Hematopoietic multipotent progenitor cell (in vitro differentiated cells): Measurements from ENCODE around the gene RBM33. TPM values are rescaled to one million over a fixed set of nuclear protein-coding genes. Genes with fewer than 3 reads are reported as not detected.

ENCODE experiments used
- DNase-seq, 3 donors: peaks; one replicate each; pipeline ENCODE4 v3.0.0-alpha.2; 2011 to 2015; ENCODE audit warnings: low read depth in 2 of 3, low spot score in 2 of 3
- total RNA-seq: library from RNA; depleted of rRNA; stranded (reverse); fragments of >200 nt; gene quantifications from one replicate; pipeline ENCODE4 v1.2.3, GENCODE V29; 2012

The RBM33 gene
- total RNA-seq, 1 donor, result 36.4 TPM

GRCh38 chr7:155743177-155743576 lies 98.7 kb downstream of the RBM33 start:
- DNase-seq, result peak in 1 of 3 donors; percentile 48

GRCh38 chr7:155744971-155745683 lies 100.7 kb downstream of the RBM33 start:
- DNase-seq, result no peak

- no peak for DNase-seq
Measured at GRCh38 chr7:155745737-155746136, 101.3 kb downstream of the RBM33 start.

- no peak for DNase-seq
Measured at GRCh38 chr7:155746188-155746587, 101.7 kb downstream of the RBM33 start.

GRCh38 chr7:155747209-155747608 lies 102.7 kb downstream of the RBM33 start:
- no peak for DNase-seq

- DNase-seq, result no peak
Measured at GRCh38 chr7:155749578-155749977, 105.1 kb downstream of the RBM33 start.

GRCh38 chr7:155750255-155751125 lies 106.0 kb downstream of the RBM33 start:
- no peak for DNase-seq

- DNase-seq, result no peak
Measured at GRCh38 chr7:155751409-155751808, 106.9 kb downstream of the RBM33 start.

- no peak for DNase-seq
Measured at GRCh38 chr7:155752756-155753445, 108.4 kb downstream of the RBM33 start.

- DNase-seq, result no peak
Measured at GRCh38 chr7:155753446-155753965, 109.0 kb downstream of the RBM33 start.

- no peak for DNase-seq
Measured at GRCh38 chr7:155754165-155754564, 109.7 kb downstream of the RBM33 start.

- no peak for DNase-seq
Measured at GRCh38 chr7:155755026-155755425, 110.6 kb downstream of the RBM33 start.

GRCh38 chr7:155756322-155756721 lies 111.9 kb downstream of the RBM33 start:
- DNase-seq, result no peak

- no peak for DNase-seq
Measured at GRCh38 chr7:155758348-155758747, 113.9 kb downstream of the RBM33 start.

GRCh38 chr7:155759740-155760430 lies 115.4 kb downstream of the RBM33 start:
- DNase-seq, result no peak

- DNase-seq, result peak in 1 of 3 donors; percentile 19
Measured at GRCh38 chr7:155761162-155761561, 116.7 kb downstream of the RBM33 start.

- no peak for DNase-seq
Measured at GRCh38 chr7:155762036-155762435, 117.6 kb downstream of the RBM33 start.

- DNase-seq, result no peak
Measured at GRCh38 chr7:155762655-155763054, 118.2 kb downstream of the RBM33 start.

- no peak for DNase-seq
Measured at GRCh38 chr7:155763122-155763521, 118.7 kb downstream of the RBM33 start.

- DNase-seq, result peak in 2 of 3 donors; percentile 72 to 81
Measured at GRCh38 chr7:155763691-155764437, 119.4 kb downstream of the RBM33 start.
